Mammary microvascular endothelial cell (primary cell): ENCODE results near the gene UBQLN3. TPM values are rescaled to one million over a fixed set of nuclear protein-coding genes. Genes with fewer than 3 reads are reported as not detected.

Experiments used
- total RNA-seq: library from RNA; depleted of rRNA; stranded (reverse); fragments of >200 nt; gene quantifications from 2 replicates; pipeline ENCODE4 v1.2.3, GENCODE V29; 2015

UBQLN3 gene
- total RNA-seq = not detected in 2 replicates

DNA sequence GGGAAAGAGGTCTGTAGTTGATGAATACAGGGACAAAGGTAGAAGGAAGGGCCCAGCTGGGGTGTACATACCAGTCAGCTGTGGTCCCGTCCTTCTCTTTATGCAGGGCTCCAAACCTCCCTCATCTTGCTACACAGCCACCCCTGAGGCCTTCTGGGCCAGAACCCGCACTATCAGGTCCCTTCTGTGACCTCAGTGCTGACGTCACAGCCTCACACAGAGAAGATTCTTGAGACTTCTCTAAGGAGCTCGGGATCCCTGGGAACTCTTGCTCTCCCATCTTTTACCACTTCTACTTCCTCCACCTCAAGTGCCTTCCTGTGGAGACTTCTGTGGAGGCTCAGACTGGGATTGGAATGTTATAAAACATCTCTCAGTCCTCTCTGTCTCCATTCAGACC, at the start of gene UBQLN3:
Gene UBQLN3, minus strand, starts transcription at position 155 of the 400 bp plus-strand sequence. CDS start 399 bp downstream, outside the sequence.

DNA sequence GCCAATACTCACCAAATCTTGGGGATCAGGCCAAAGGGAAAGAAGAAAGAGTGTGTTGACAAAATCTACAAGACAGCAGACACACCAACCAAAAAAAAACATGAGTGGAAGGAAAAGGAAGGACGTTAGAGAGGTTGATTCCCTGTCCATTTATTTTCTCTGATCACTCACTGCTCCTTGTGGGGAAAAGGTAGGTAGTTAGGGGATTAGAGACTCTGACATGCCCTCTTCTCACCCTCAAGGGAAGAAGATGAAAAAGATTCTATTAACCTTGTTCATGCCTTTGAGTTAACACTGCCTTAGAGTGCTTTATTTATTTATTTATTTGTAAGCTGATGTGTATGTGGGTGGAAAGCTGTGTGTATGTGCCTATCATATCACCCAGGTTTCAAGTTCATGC, 38.7 kb upstream of the UBQLN3 start, which contains the start of gene OR52H1:
Gene OR52H1, minus strand, starts transcription at position 101 of the 400 bp plus-strand sequence. CDS start 3,035 bp downstream, outside the sequence.

DNA sequence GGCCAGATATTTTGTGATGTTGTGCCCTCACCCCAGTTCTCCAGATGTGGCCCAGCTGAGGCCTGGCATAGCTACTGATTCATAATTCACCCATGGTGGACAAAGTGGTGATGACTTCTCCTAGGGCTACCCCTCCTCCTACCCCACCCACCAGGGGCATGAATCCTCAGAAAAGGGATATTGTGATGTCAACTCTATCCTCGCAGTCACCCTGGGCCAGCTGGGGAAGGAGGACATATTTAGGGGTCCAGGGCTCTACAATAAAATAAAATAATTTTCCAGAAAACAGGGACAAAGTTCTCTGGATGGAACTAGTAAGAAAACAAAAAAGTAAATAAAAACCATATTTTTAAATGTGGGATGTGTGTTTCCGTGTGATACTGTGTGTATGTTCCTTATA, 6.8 kb upstream of the UBQLN3 start, which contains the start of gene UBQLNL:
Gene UBQLNL, minus strand, starts transcription at position 101 of the 400 bp plus-strand sequence. CDS start 258 bp downstream, outside the sequence.

DNA sequence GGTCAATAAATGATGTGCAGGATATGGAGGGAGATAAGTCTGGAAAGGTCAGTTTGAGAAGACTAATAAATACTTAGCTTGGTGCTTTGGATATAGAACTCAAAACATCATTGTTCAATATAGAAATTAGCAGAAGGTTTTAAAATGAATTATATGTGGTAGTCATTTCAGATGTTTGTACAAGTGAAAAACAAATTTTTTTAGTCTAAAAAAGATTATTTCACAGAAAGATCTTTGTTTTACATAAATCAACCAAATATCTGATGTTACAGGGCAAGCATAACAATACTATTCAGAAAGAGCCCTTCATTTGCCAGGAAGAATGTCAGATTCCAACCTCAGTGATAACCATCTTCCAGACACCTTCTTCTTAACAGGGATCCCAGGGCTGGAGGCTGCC, 21.4 kb downstream of the UBQLN3 start, which contains the start of gene OR52D1:
Gene OR52D1, plus strand, starts transcription at position 301 of the 400 bp plus-strand sequence. Its CDS starts 22 bp downstream, at position 323.

Other genes starting within 250 kb of the UBQLN3 start
- gene HBE1, start 240.0 kb downstream of the UBQLN3 start, total RNA-seq = not detected in 2 replicates
- gene OR51B4, start 208.0 kb downstream of the UBQLN3 start, total RNA-seq = not detected in 2 replicates
- gene OR51B2, start 185.7 kb downstream of the UBQLN3 start, total RNA-seq = not detected in 2 replicates
- gene OR51B5, start 166.4 kb downstream of the UBQLN3 start, total RNA-seq = not detected in 2 replicates
- not detected in 2 replicates for gene OR51B6, start 158.4 kb downstream of the UBQLN3 start, total RNA-seq
- not detected in 2 replicates for gene OR51M1, start 126.1 kb downstream of the UBQLN3 start, total RNA-seq
- not detected in 2 replicates for gene OR51Q1, start 87.8 kb downstream of the UBQLN3 start, total RNA-seq
- not detected in 2 replicates for gene OR51I1, start 68.4 kb downstream of the UBQLN3 start, total RNA-seq
- gene OR51I2, start 60.6 kb downstream of the UBQLN3 start, total RNA-seq = not detected in 2 replicates
- gene OR52D1, start 21.3 kb downstream of the UBQLN3 start, total RNA-seq = not detected in 2 replicates
- 0.25 TPM in 1 of 2 replicates, not detected in the other for gene UBQLNL, start 6.7 kb upstream of the UBQLN3 start, total RNA-seq
- gene OR52H1, start 38.6 kb upstream of the UBQLN3 start, total RNA-seq = not detected in 2 replicates
- not detected in 2 replicates for gene OR52B6, start 70.9 kb upstream of the UBQLN3 start, total RNA-seq
- 4.7 and 6.6 TPM in 2 replicates for gene TRIM6, start 86.7 kb upstream of the UBQLN3 start, total RNA-seq
- gene TRIM34, start 115.0 kb upstream of the UBQLN3 start, total RNA-seq = 10.8 and 14.0 TPM in 2 replicates
- gene TRIM5, start 175.1 kb upstream of the UBQLN3 start, total RNA-seq = 43.7 and 44.8 TPM in 2 replicates
- gene TRIM22, start 179.8 kb upstream of the UBQLN3 start, total RNA-seq = 135 and 147 TPM in 2 replicates
- gene OR56B1, start 226.5 kb upstream of the UBQLN3 start, total RNA-seq = not detected in 2 replicates
- gene OR52N4, start 244.3 kb upstream of the UBQLN3 start, total RNA-seq = not detected in 2 replicates